Nephron (organoid): ENCODE data around the gene B3GNT9.
A peak's percentile ranks its signal among the peaks of the same experiment; 100 is the strongest.

Experiments
- H3K27ac Mint-ChIP-seq, 3 experiments: 2 replicates each; pipeline ENCODE4 v1.8.0; 2020; ENCODE audit warnings: mixed read lengths in 3 of 3, mild to moderate bottlenecking in 2 of 3, moderate library complexity in 1 of 3
- H3K27me3 Mint-ChIP-seq: 2 replicates; pipeline ENCODE4 v1.8.0; 2021; ENCODE audit warnings: low read depth, mild to moderate bottlenecking, moderate library complexity, mixed read lengths
- H3K36me3 Mint-ChIP-seq: 2 replicates; pipeline ENCODE4 v1.8.0; 2020; ENCODE audit warnings: low read depth, mixed read lengths
- H3K4me1 Mint-ChIP-seq: 2 replicates; pipeline ENCODE4 v1.8.0; 2020; ENCODE audit warnings: mixed read lengths
- H3K4me3 Mint-ChIP-seq, 3 experiments: 2 replicates each; pipeline ENCODE4 v1.8.0; 2020; ENCODE audit warnings: mild to moderate bottlenecking in 3 of 3, mixed read lengths in 3 of 3, moderate library complexity in 2 of 3
- H3K9me3 Mint-ChIP-seq: 2 replicates; pipeline ENCODE4 v1.8.0; 2020; ENCODE audit warnings: mixed read lengths
- CTCF ChIP-seq, 3 experiments: fragments of 200-600 bp; sonication (generic); IDR thresholded peaks; one replicate each; pipeline ENCODE4 v1.5.0; 2021; ENCODE audit warnings: antibody characterized with exemption in 3 of 3; ENCODE audit not compliant: unreplicated experiment in 3 of 3

Gene B3GNT9

GRCh38 chr16:67197704-67198103, 46.9 kb upstream of the B3GNT9 start:
- peaks cover 39% of the 10 kb centered on the region for H3K36me3 Mint-ChIP-seq

GRCh38 chr16:67196881-67197280, 46.1 kb upstream of the B3GNT9 start:
- Mint-ChIP-seq H3K27ac (no peak overlapping the region), H3K4me3 (peak overlapping the region; percentile 16 to 70 (median 68)), H3K9me3 (no peaks in the 10 kb centered on the region), H3K4me1 (peaks cover 26% of the 10 kb centered on the region), H3K36me3 (peaks cover 39% of the 10 kb centered on the region), H3K27me3 (peaks cover 5% of the 10 kb centered on the region)
- TF ChIP-seq CTCF (IDR thresholded peaks at IDR 0.05; ENCODE audit: unreplicated experiment in 3 of 3), result no peak

More at GRCh38 chr16:67197704-67198103, 46.9 kb upstream of the B3GNT9 start:
- H3K4me3 Mint-ChIP-seq, result no peak overlapping the region
- peak overlapping the region in 1 of 3 experiments; percentile 74 for H3K27ac Mint-ChIP-seq
- no peaks in the 10 kb centered on the region for H3K9me3 Mint-ChIP-seq
- peaks cover 5% of the 10 kb centered on the region for H3K27me3 Mint-ChIP-seq
- TF ChIP-seq CTCF (IDR thresholded peaks at IDR 0.05; ENCODE audit: unreplicated experiment in 3 of 3), result no peak
- H3K4me1 Mint-ChIP-seq, result peaks cover 21% of the 10 kb centered on the region

GRCh38 chr16:67195676-67196075, 44.9 kb upstream of the B3GNT9 start:
- H3K4me1 Mint-ChIP-seq, result peaks cover 34% of the 10 kb centered on the region
- H3K4me3 Mint-ChIP-seq, result peak overlapping the region; percentile 63 to 93 (median 86)
- H3K27me3 Mint-ChIP-seq, result peaks cover 5% of the 10 kb centered on the region
- no peaks in the 10 kb centered on the region for H3K9me3 Mint-ChIP-seq
- no peak overlapping the region for H3K27ac Mint-ChIP-seq
- no peak for TF ChIP-seq CTCF (IDR thresholded peaks at IDR 0.05; ENCODE audit: unreplicated experiment in 3 of 3)
- peaks cover 39% of the 10 kb centered on the region for H3K36me3 Mint-ChIP-seq

- Mint-ChIP-seq H3K27me3 (peaks cover 5% of the 10 kb centered on the region), H3K36me3 (peaks cover 36% of the 10 kb centered on the region), H3K27ac (peak overlapping the region in 1 of 3 experiments; percentile 61)
These were observed 43.5 kb upstream of the B3GNT9 start for GRCh38 chr16:67194260-67194659.

GRCh38 chr16:67193536-67193935, 42.7 kb upstream of the B3GNT9 start:
- no peak for TF ChIP-seq CTCF (IDR thresholded peaks at IDR 0.05; ENCODE audit: unreplicated experiment in 3 of 3)
- H3K36me3 Mint-ChIP-seq, result peaks cover 36% of the 10 kb centered on the region
- H3K4me1 Mint-ChIP-seq, result peaks cover 34% of the 10 kb centered on the region
- peaks cover 5% of the 10 kb centered on the region for H3K27me3 Mint-ChIP-seq
- peak overlapping the region; percentile 86 to 93 (median 89) for H3K4me3 Mint-ChIP-seq
- H3K27ac Mint-ChIP-seq, result peak overlapping the region in 1 of 3 experiments; percentile 61
- H3K9me3 Mint-ChIP-seq, result no peaks in the 10 kb centered on the region

More at GRCh38 chr16:67194260-67194659, 43.5 kb upstream of the B3GNT9 start:
- no peak for TF ChIP-seq CTCF (IDR thresholded peaks at IDR 0.05; ENCODE audit: unreplicated experiment in 3 of 3)
- H3K9me3 Mint-ChIP-seq, result no peaks in the 10 kb centered on the region
- peaks cover 34% of the 10 kb centered on the region for H3K4me1 Mint-ChIP-seq
- H3K4me3 Mint-ChIP-seq, result peak overlapping the region; percentile 86 to 93 (median 89)

- Mint-ChIP-seq H3K4me1 (peaks cover 34% of the 10 kb centered on the region), H3K27ac (no peak overlapping the region), H3K9me3 (no peaks in the 10 kb centered on the region), H3K27me3 (no peaks in the 10 kb centered on the region), H3K36me3 (peaks cover 32% of the 10 kb centered on the region), H3K4me3 (peak overlapping the region; percentile 86 to 93 (median 89))
- no peak for TF ChIP-seq CTCF (IDR thresholded peaks at IDR 0.05; ENCODE audit: unreplicated experiment in 3 of 3)
These were observed 42.1 kb upstream of the B3GNT9 start for GRCh38 chr16:67192781-67193361.
